Peyer's patch (tissue), 4 donors: ENCODE measurements around the gene COMTD1. TPM values are rescaled to one million over a fixed set of nuclear protein-coding genes. Genes with fewer than 3 reads are reported as not detected.
A peak's percentile ranks its signal among the peaks of the same experiment; 100 is the strongest.

Experiments used
- DNase-seq, 3 donors: peaks; one replicate each; pipeline ENCODE4 v3.0.0-alpha.2; 2017 to 2019
- H3K27ac ChIP-seq, 4 donors: fragments of 200-600 bp; sonication (generic); one replicate each; pipeline ENCODE4 v1.5.1; 2016 to 2019
- H3K27me3 ChIP-seq, 2 donors: fragments of 200-600 bp; sonication (generic); one replicate each; pipeline ENCODE4 v1.5.1; 2019
- H3K36me3 ChIP-seq, 3 donors: fragments of 200-600 bp; sonication (generic); one replicate each; pipeline ENCODE4 v1.5.1; 2016 to 2019
- H3K4me1 ChIP-seq, 4 donors: fragments of 200-600 bp; sonication (generic); one replicate each; pipeline ENCODE4 v1.5.1; 2016 to 2019
- H3K4me3 ChIP-seq, 4 donors: fragments of 200-600 bp; sonication (generic); 1 replicate in 3 of 4; 2 replicates in 1 of 4; pipeline ENCODE4 v1.5.1; 2016 to 2019; ENCODE audit warnings: mild to moderate bottlenecking in 1 of 4
- H3K9me3 ChIP-seq, 4 donors: fragments of 200-600 bp; sonication (generic); one replicate each; pipeline ENCODE4 v1.5.1; 2016 to 2019; ENCODE audit warnings: mild to moderate bottlenecking in 1 of 4
- CTCF ChIP-seq, 6 experiments: fragments of 450-650 bp in 4 of 6; fragments of 200-600 bp in 2 of 6; sonication (generic) in 1 of 6; IDR thresholded peaks; one replicate each; pipeline ENCODE4 v1.5.1; 2017 to 2019; ENCODE audit warnings: antibody characterized with exemption in 6 of 6, mild to moderate bottlenecking in 3 of 6, moderate library complexity in 1 of 6
- POLR2A ChIP-seq, 2 donors: fragments of 450-650 bp; IDR thresholded peaks; one replicate each; pipeline ENCODE4 v1.5.1; 2017; ENCODE audit warnings: antibody characterized with exemption in 2 of 2, mild to moderate bottlenecking in 2 of 2, moderate library complexity in 2 of 2
- total RNA-seq, 4 donors: library from RNA; depleted of rRNA; stranded (reverse); fragments of >200 nt; gene quantifications; one replicate each; pipeline ENCODE4 v1.1.0, GENCODE V29; 2016

COMTD1 gene
- total RNA-seq, 4 donors from 2014 or later, result 86.6 to 205 (median 147) TPM

GRCh38 chr10:75231672-75232581, 3.8 kb downstream of the COMTD1 start:
- Histone ChIP-seq H3K9me3 (no peaks in the 10 kb centered on the region), H3K4me3 (no peak overlapping the region), H3K27me3 (no peaks in the 10 kb centered on the region), H3K27ac (peak overlapping the region in 1 of 4 donors; percentile 6), H3K36me3 (peaks cover 0 to 33% (median 0%) of the 10 kb centered on the region in 3 donors), H3K4me1 (peaks cover 0 to 50% (median 8%) of the 10 kb centered on the region in 4 donors)
- DNase-seq, result no peak
- TF ChIP-seq CTCF (IDR thresholded peaks at IDR 0.05), result no peak
- no peak for TF ChIP-seq POLR2A (IDR thresholded peaks at IDR 0.05)

GRCh38 chr10:75230600-75231038, 5.1 kb downstream of the COMTD1 start:
- peak; percentile 92 to 97 (median 95) for DNase-seq
- Histone ChIP-seq H3K27ac (peak overlapping the region in 1 of 4 donors; percentile 25), H3K4me1 (peaks cover 0 to 54% (median 10%) of the 10 kb centered on the region in 4 donors), H3K36me3 (peaks cover 0 to 46% (median 0%) of the 10 kb centered on the region in 3 donors), H3K4me3 (no peak overlapping the region), H3K27me3 (no peaks in the 10 kb centered on the region), H3K9me3 (no peaks in the 10 kb centered on the region)
- TF ChIP-seq CTCF (IDR thresholded peaks at IDR 0.05) (peak; percentile 75 to 96 (median 90)), POLR2A (IDR thresholded peaks at IDR 0.05) (no peak)

- TF ChIP-seq POLR2A (IDR thresholded peaks at IDR 0.05) (no peak), CTCF (IDR thresholded peaks at IDR 0.05) (no peak)
- Histone ChIP-seq H3K27me3 (no peaks in the 10 kb centered on the region), H3K4me3 (no peak overlapping the region), H3K9me3 (no peaks in the 10 kb centered on the region), H3K36me3 (peaks cover 0 to 46% (median 0%) of the 10 kb centered on the region in 3 donors), H3K27ac (peak overlapping the region in 1 of 4 donors; percentile 6), H3K4me1 (peaks cover 0 to 60% (median 10%) of the 10 kb centered on the region in 4 donors)
- no peak for DNase-seq
Measured at GRCh38 chr10:75229971-75230370, 5.8 kb downstream of the COMTD1 start.

- Histone ChIP-seq H3K27me3 (no peaks in the 10 kb centered on the region), H3K4me3 (no peak overlapping the region), H3K4me1 (peaks cover 0 to 63% (median 8%) of the 10 kb centered on the region in 4 donors), H3K27ac (peak overlapping the region in 1 of 4 donors; percentile 9), H3K36me3 (peaks cover 0 to 56% (median 0%) of the 10 kb centered on the region in 3 donors), H3K9me3 (no peaks in the 10 kb centered on the region)
- DNase-seq, result no peak
- TF ChIP-seq POLR2A (IDR thresholded peaks at IDR 0.05), result no peak
- TF ChIP-seq CTCF (IDR thresholded peaks at IDR 0.05), result no peak
Measured at GRCh38 chr10:75228834-75229233, 6.9 kb downstream of the COMTD1 start.

- Histone ChIP-seq H3K27ac (peak overlapping the region in 1 of 4 donors; percentile 9), H3K9me3 (no peaks in the 10 kb centered on the region), H3K27me3 (no peaks in the 10 kb centered on the region), H3K36me3 (peaks cover 0 to 59% (median 0%) of the 10 kb centered on the region in 3 donors), H3K4me1 (peaks cover 0 to 63% (median 5%) of the 10 kb centered on the region in 4 donors), H3K4me3 (no peak overlapping the region)
- TF ChIP-seq CTCF (IDR thresholded peaks at IDR 0.05) (no peak), POLR2A (IDR thresholded peaks at IDR 0.05) (no peak)
- DNase-seq, result no peak
Measured at GRCh38 chr10:75228278-75228677, 7.5 kb downstream of the COMTD1 start.
